Measurements from ENCODE around the gene TMEM30B. TPM values are rescaled to one million over a fixed set of nuclear protein-coding genes. Genes with fewer than 3 reads are reported as not detected.

TMEM30B gene
- total RNA-seq, 4 donors from 2014 or later: 6.6 to 128 (median 81.9) TPM

DNA sequence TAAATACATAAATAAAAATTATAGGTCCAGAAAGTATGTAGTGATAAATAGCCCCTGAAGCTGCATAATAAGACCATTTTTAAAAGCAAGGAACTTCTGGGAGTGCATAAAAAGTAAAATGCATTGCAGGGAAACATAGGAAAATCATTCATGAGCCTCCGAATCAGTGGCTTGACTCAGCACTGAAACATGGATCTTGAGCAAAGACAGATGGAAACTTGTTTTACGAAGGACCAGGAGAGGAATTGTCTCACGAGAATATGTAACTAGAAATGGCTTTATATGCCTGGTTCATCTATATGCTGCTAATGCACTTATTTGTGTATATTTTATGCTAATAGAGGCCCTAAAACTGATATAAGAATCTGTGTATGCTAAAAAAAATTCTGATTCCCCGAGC lies 14.7 kb downstream of the TMEM30B start:
- H3K4me3 ChIP-seq: no peak overlapping the region
- no peaks in the 10 kb centered on the region for H3K4me1 ChIP-seq
- no peak for TF ChIP-seq POLR2A (IDR thresholded peaks at IDR 0.05)
- TF ChIP-seq, protein P1, sequence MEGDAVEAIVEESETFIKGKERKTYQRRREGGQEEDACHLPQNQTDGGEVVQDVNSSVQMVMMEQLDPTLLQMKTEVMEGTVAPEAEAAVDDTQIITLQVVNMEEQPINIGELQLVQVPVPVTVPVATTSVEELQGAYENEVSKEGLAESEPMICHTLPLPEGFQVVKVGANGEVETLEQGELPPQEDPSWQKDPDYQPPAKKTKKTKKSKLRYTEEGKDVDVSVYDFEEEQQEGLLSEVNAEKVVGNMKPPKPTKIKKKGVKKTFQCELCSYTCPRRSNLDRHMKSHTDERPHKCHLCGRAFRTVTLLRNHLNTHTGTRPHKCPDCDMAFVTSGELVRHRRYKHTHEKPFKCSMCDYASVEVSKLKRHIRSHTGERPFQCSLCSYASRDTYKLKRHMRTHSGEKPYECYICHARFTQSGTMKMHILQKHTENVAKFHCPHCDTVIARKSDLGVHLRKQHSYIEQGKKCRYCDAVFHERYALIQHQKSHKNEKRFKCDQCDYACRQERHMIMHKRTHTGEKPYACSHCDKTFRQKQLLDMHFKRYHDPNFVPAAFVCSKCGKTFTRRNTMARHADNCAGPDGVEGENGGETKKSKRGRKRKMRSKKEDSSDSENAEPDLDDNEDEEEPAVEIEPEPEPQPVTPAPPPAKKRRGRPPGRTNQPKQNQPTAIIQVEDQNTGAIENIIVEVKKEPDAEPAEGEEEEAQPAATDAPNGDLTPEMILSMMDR (IDR thresholded peaks at IDR 0.05): no peak

DNA sequence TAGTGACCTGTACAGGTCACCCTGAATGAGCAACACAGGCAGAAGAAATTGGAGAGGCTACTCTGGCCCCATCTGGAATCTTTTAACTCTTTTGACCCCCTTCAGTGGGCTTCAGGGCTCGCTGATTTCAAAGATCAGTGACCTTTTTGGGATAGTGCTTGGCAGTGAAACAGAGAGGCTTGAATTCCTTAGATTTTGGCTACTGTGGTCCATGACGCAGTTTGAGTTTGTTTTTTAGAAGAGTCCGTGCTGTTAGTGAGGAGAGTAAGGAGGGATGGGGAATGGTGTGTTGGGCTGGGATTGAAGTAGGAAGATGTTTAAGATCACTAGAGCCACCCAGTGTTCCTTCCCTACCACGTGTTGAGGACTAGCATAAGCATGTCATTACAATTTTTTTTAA lies 16.5 kb downstream of the TMEM30B start:
- TF ChIP-seq, protein P1 (IDR thresholded peaks at IDR 0.05): no peak
- no peak for TF ChIP-seq POLR2A (IDR thresholded peaks at IDR 0.05)
- DNase-seq: no peak

More for the DNA sequence above, 14.7 kb downstream of the TMEM30B start:
- Histone ChIP-seq H3K27me3 (no peaks in the 10 kb centered on the region), H3K36me3 (no peaks in the 10 kb centered on the region), H3K27ac (no peak overlapping the region), H3K9me3 (no peaks in the 10 kb centered on the region)
- DNase-seq: no peak

DNA sequence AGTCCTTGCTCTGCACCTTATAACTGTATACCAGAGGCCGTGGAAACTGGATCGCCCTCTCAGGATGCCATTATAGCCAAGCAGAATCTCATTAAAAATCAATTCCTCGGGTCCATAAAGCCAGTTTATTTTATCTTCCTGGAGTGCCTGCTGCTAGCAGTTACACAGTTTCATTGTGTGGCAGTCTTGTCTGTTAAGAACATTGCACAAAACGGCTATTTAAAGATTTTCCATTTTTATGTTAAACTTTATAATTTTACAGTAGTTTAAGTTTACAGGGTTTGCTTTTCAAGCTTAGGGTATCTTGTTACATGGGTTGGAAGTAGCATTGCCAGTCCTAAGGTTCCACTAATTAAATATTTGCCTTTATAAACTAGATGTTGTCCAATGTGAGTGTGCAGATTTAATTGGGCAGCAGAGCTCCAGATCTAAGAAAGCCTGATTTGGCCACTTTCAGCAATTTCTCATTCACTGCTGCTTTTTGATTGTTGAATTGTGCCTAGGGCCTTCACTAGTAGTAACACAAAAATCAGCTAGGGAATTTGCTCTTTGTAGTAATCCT lies 17.0 kb downstream of the TMEM30B start:
- H3K27ac ChIP-seq: no peak overlapping the region
- H3K36me3 ChIP-seq: no peaks in the 10 kb centered on the region
- H3K4me3 ChIP-seq: no peak overlapping the region
- H3K27me3 ChIP-seq: no peaks in the 10 kb centered on the region
- DNase-seq: no peak
- H3K9me3 ChIP-seq: no peaks in the 10 kb centered on the region
- no peak for TF ChIP-seq POLR2A (IDR thresholded peaks at IDR 0.05)
- TF ChIP-seq, protein P1 (IDR thresholded peaks at IDR 0.05): no peak
- H3K4me1 ChIP-seq: no peaks in the 10 kb centered on the region

More for the DNA sequence above, 16.5 kb downstream of the TMEM30B start:
- H3K4me1 ChIP-seq: no peaks in the 10 kb centered on the region
- H3K27me3 ChIP-seq: no peaks in the 10 kb centered on the region
- H3K36me3 ChIP-seq: no peaks in the 10 kb centered on the region
- no peak overlapping the region for H3K4me3 ChIP-seq
- no peaks in the 10 kb centered on the region for H3K9me3 ChIP-seq
- no peak overlapping the region for H3K27ac ChIP-seq

DNA sequence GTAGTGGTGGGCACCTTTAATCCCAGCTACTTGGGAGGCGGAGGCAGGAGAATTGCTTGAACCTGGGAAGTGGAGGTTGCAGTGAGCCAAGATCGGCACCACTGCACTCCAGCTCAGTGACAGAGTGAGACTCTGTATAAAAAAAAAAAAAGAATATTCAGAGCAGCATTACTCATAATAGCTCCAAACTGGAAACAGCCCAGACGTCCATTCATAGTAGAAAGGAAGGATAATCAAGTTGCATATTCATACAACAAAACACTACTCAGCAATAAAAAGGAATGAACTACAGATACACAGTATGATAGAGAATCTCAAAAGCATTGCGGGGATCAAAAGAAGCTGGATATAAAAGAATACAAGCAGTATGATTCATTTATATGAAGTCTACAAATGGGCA lies 19.1 kb downstream of the TMEM30B start:
- DNase-seq: no peak
- Histone ChIP-seq H3K27me3 (no peaks in the 10 kb centered on the region), H3K36me3 (no peaks in the 10 kb centered on the region), H3K4me3 (no peak overlapping the region), H3K27ac (no peak overlapping the region), H3K4me1 (no peaks in the 10 kb centered on the region), H3K9me3 (no peaks in the 10 kb centered on the region)
- TF ChIP-seq, protein P1 (IDR thresholded peaks at IDR 0.05): no peak
- TF ChIP-seq POLR2A (IDR thresholded peaks at IDR 0.05): no peak

DNA sequence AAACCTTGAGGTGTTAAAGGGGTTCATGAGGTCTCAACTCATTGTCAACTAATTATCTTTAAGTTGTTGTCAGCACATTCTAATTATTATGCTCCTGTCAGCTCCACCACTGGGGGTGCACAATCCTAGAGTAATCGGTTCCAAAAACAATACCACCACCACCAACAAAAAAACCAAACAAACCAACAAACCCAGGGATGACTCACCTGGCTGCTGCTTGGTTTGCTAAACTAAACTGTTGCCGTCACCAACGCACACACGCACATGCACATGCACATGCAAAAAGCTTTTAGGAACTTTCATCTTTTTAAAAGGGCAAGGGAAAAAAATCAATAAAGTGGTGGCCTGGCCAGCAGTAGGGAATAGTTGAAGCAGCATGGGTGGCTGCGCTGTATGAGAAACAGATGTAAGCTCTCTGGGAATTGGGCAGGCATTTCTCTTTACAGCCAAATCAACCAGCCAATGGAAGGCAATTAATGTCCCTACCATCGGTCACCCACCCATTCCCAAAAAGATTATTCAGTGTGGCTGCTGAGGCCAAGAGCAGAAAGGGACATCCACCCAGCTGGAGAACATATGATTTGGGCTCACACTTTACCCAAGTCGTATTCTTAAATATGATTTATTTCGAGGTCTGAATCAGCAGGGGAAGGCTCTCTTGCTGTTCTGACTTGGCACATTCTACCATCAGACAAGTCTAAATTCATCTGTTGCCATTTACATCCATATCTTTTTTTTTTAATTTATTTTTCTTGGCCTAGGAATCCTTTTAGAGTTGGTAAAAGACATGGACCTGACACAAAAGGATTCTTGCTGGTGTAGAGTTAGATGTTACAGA lies 20.0 kb downstream of the TMEM30B start:
- no peak for DNase-seq
- no peaks in the 10 kb centered on the region for H3K36me3 ChIP-seq
- H3K4me3 ChIP-seq: no peak overlapping the region
- TF ChIP-seq POLR2A (IDR thresholded peaks at IDR 0.05): no peak
- TF ChIP-seq, protein P1 (IDR thresholded peaks at IDR 0.05): no peak
- H3K9me3 ChIP-seq: no peaks in the 10 kb centered on the region
- no peaks in the 10 kb centered on the region for H3K4me1 ChIP-seq
- H3K27me3 ChIP-seq: no peaks in the 10 kb centered on the region
- H3K27ac ChIP-seq: no peak overlapping the region

Data from Peyer's patch (tissue), 4 donors.